Measurements from ENCODE around the gene RCCD1.

- no peak for TF ChIP-seq ZNF146 (CRISPR knock-in tag; IDR thresholded peaks at IDR 0.05; ENCODE audit: unreplicated experiment)
- no peak for TF ChIP-seq CEBPB (tag; IDR thresholded peaks at IDR 0.05)
- TF ChIP-seq RB1 (IDR thresholded peaks at IDR 0.05; ENCODE audit: low read depth): no peak
- TF ChIP-seq FOXA1 (IDR thresholded peaks at IDR 0.05; ENCODE audit: borderline replicate concordance): no peak
- no peak for TF ChIP-seq SMC3 (conservative IDR thresholded peaks at IDR 0.05; ENCODE audit: insufficient read depth, low read depth, low read length)
- TF ChIP-seq GMEB1 (CRISPR knock-in tag; IDR thresholded peaks at IDR 0.05): no peak
- no peak for TF ChIP-seq ATF2 (CRISPR knock-in tag; IDR thresholded peaks at IDR 0.05)
- no peak for TF ChIP-seq CREB1 (IDR thresholded peaks at IDR 0.05)
- TF ChIP-seq CREB1 (CRISPR knock-in tag; IDR thresholded peaks at IDR 0.05): no peak
- no peak for TF ChIP-seq MXI1 (IDR thresholded peaks at IDR 0.05; ENCODE audit: low read depth, low read length)
- TF ChIP-seq RNF2 (IDR thresholded peaks at IDR 0.05): no peak; the same call in 1 of the 2 replicates
- TF ChIP-seq RAD21 (CRISPR knock-in tag; conservative IDR thresholded peaks at IDR 0.05 in 1 of 2, IDR thresholded peaks at IDR 0.05 in 1 of 2): no peak
These were observed 23.7 kb upstream of the RCCD1 start for GRCh38 chr15:90930861-90931574.

All from K562 (cell line).